Measurements from ENCODE around the gene MMP3. TPM values are rescaled to one million over a fixed set of nuclear protein-coding genes. Genes with fewer than 3 reads are reported as not detected.

MMP3 gene
- total and polyA plus RNA-seq, 2 experiments from 2014 or later = 0.68 TPM; not detected in 1

- no peak for TF ChIP-seq ETS1 (IDR thresholded peaks at IDR 0.05)
- no peak for TF ChIP-seq ZNF331 (CRISPR knock-in tag; IDR thresholded peaks at IDR 0.05; ENCODE audit: low read depth)
- no peak for TF ChIP-seq POLR2AphosphoS5 (IDR thresholded peaks at IDR 0.05; ENCODE audit: low read depth)
- no peak for TF ChIP-seq EZH2 (IDR thresholded peaks at IDR 0.05; ENCODE audit: low read depth, unreplicated experiment)
- TF ChIP-seq STAT1 (IDR thresholded peaks at IDR 0.05; ENCODE audit: unreplicated experiment) = no peak
Measured at GRCh38 chr11:102802341-102802740, 41.1 kb downstream of the MMP3 start (continued).

GRCh38 chr11:102800767-102801166 lies 42.6 kb downstream of the MMP3 start:
- Mint-ChIP-seq H3K27me3 (ENCODE audit: insufficient read depth, low read depth, poor library complexity) (no peaks in the 10 kb centered on the region), H3K36me3 (ENCODE audit: low read depth) (no peaks in the 10 kb centered on the region), H3K4me1 (no peaks in the 10 kb centered on the region), H3K27ac (no peak overlapping the region), H3K9me3 (no peaks in the 10 kb centered on the region), H3K4me3 (no peak overlapping the region)
- Histone ChIP-seq H3K27me3 (ENCODE audit: insufficient read depth) (no peaks in the 10 kb centered on the region), H3F3A (replicated peaks; ENCODE audit: low read depth) (no peaks in the 10 kb centered on the region), H4K20me1 (replicated peaks; ENCODE audit: insufficient read depth) (no peaks in the 10 kb centered on the region), H3K4me2 (no peak overlapping the region), H3K79me2 (replicated peaks; ENCODE audit: insufficient read depth) (no peaks in the 10 kb centered on the region), H3K4me3 (no peak overlapping the region), H3K36me3 (ENCODE audit: insufficient read depth) (no peaks in the 10 kb centered on the region), H3K27ac (ENCODE audit: low read depth) (no peak overlapping the region), H2AFZ (no peak overlapping the region), H3K4me1 (ENCODE audit: insufficient read depth) (0 out of 2 replicates have a peak, but pooled peaks cover under 1% of the 10 kb centered on the region), H3K9me2 (ENCODE audit: insufficient read depth) (no peaks in the 10 kb centered on the region)
- TF ChIP-seq ETS1 (IDR thresholded peaks at IDR 0.05) = no peak
- no peak for TF ChIP-seq ZNF114 (CRISPR knock-in tag; IDR thresholded peaks at IDR 0.05)
- no peak for TF ChIP-seq REST (IDR thresholded peaks at IDR 0.05; ENCODE audit: unreplicated experiment)
- TF ChIP-seq ZNF462 (CRISPR knock-in tag; IDR thresholded peaks at IDR 0.05) = no peak
- no peak for TF ChIP-seq EZH2 (IDR thresholded peaks at IDR 0.05; ENCODE audit: low read depth, unreplicated experiment)
- no peak for TF ChIP-seq POLR2AphosphoS5 (IDR thresholded peaks at IDR 0.05; ENCODE audit: low read depth)
- TF ChIP-seq CTCF (conservative IDR thresholded peaks at IDR 0.05; ENCODE audit: low read depth in 2 of 2) = no peak
- TF ChIP-seq CREB1 (CRISPR knock-in tag; IDR thresholded peaks at IDR 0.05; ENCODE audit: low read depth) = no peak
- no peak for TF ChIP-seq STAT1 (IDR thresholded peaks at IDR 0.05; ENCODE audit: unreplicated experiment)
- no peak for TF ChIP-seq JUNB (IDR thresholded peaks at IDR 0.05; ENCODE audit: unreplicated experiment)
- ATAC-seq (no peak), DNase-seq (ENCODE audit: low spot score) (no peak)

Data from GM23338 (cell line).